ENCODE data around the gene SLK.

The SLK gene

DNA sequence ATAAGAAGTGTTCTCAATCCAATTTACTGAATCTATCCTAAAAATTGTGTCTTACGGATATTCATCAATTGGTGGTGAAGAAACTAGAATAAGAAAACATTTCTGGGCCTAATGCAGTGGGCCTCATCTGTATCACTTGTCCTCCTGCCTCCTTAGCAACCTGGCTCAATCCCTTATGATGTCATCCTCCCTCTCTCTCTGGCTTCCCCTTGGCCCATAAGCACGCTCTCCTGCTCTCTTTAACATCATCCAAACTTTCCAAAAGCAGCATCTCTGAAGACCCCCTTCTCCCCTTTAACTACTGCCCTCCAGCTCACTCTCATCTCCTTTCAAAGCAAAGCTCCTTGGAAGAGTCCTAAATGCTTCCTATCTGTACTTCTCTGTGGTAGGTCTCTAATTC, 44.3 kb upstream of the SLK start:
- H3K4me3 ChIP-seq (ENCODE audit: low read depth, low read length): no peak overlapping the region
- no peak for DNase-seq (ENCODE audit: low read depth)
- TF ChIP-seq, protein P1, sequence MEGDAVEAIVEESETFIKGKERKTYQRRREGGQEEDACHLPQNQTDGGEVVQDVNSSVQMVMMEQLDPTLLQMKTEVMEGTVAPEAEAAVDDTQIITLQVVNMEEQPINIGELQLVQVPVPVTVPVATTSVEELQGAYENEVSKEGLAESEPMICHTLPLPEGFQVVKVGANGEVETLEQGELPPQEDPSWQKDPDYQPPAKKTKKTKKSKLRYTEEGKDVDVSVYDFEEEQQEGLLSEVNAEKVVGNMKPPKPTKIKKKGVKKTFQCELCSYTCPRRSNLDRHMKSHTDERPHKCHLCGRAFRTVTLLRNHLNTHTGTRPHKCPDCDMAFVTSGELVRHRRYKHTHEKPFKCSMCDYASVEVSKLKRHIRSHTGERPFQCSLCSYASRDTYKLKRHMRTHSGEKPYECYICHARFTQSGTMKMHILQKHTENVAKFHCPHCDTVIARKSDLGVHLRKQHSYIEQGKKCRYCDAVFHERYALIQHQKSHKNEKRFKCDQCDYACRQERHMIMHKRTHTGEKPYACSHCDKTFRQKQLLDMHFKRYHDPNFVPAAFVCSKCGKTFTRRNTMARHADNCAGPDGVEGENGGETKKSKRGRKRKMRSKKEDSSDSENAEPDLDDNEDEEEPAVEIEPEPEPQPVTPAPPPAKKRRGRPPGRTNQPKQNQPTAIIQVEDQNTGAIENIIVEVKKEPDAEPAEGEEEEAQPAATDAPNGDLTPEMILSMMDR (IDR thresholded peaks at IDR 0.05; ENCODE audit: insufficient read depth, low read depth, low read length, missing control alignments): no peak

DNA sequence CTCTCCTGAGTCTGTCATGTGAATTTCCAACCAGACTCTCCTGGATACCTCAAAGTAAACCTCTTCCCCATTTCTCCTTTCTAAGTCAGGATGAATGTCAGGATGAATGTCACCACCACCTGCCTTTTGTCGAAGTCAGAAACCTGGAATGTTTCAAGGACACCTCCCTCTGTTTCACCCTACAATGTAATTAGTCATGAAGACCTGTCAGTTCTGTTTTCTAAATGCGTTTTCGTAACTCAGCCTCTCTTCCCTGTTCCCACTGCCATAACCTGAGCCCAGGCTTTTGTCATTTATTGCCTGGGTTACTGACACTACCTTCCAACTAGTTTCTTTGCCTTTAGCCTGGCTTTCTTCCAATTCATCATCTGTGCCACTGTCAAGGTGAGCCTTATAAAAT, 43.4 kb upstream of the SLK start:
- no peak for DNase-seq (ENCODE audit: low read depth)
- TF ChIP-seq, protein P1 (IDR thresholded peaks at IDR 0.05; ENCODE audit: insufficient read depth, low read depth, low read length, missing control alignments): no peak
- H3K4me3 ChIP-seq (ENCODE audit: low read depth, low read length): no peak overlapping the region

DNA sequence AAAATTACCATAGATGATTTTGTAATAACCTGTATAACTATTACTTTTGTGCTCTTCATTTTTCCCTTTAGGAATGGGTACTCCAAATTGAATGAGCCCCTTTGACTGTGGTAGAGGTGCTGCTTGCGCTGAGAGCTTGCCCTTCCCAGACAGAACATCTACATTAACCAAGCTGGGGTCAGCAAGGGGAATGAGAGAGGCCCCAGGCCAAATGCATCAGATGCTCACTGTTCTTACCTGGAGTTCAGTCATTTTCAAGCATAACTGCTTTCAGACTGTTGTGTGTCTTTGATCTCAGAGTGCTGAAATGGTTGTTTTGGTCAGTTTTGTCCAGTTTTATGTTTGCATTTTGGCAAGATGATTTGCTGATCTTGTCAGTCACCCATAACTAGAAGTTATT, 41.3 kb upstream of the SLK start:
- no peak for DNase-seq (ENCODE audit: low read depth)
- TF ChIP-seq, protein P1 (IDR thresholded peaks at IDR 0.05; ENCODE audit: insufficient read depth, low read depth, low read length, missing control alignments): no peak
- no peak overlapping the region for H3K4me3 ChIP-seq (ENCODE audit: low read depth, low read length)

DNA sequence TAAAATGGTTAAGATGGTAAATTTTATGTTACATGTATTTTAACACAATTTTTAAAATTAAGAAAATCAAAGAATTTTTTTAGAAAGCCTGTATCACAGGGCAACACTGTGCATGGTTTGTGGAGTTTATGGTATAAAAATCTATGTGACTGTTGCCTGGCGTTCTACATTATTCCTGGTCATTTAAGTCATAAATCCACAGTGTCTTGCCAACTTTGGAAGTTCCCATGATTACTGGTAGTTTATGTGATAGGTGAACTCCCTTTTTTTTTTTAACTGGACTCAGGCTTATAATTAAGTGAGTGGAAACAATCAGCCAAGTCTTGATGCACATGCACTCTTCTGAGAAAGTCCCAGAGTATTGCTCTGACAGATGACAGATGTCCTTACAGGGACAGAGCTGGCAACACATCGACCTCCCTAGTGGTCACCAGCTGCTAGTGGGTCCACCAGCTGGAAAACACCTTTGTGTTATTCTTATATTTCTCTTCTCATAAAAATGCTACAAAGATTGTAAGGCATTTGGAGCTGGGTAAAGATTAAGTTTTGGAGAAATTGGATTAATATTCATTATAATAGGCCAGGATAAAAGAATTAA, 40.1 kb upstream of the SLK start:
- no peak for DNase-seq (ENCODE audit: low read depth)
- H3K4me3 ChIP-seq (ENCODE audit: low read depth, low read length): no peak overlapping the region
- TF ChIP-seq, protein P1 (IDR thresholded peaks at IDR 0.05; ENCODE audit: insufficient read depth, low read depth, low read length, missing control alignments): peak; percentile 4

DNA sequence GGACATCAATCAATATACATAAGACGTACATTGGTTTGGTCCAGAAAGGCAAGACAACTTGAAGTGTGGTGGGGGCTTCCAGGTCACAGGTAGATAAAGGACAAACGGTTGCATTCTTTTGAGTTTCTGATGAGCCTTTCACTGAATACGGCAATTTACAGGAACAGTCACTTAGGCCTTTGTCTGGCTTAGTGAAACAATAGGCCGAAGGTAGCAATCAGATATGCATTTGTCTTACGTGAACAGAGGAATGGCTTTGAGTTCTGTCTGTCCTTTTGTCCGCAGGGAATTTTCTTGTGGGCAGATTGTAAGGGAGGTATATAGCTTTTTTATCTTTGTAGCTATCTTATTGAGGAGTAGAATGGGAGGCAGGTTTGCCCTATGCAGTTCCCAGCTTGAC, 38.2 kb upstream of the SLK start:
- TF ChIP-seq, protein P1 (IDR thresholded peaks at IDR 0.05; ENCODE audit: insufficient read depth, low read depth, low read length, missing control alignments): no peak
- H3K4me3 ChIP-seq (ENCODE audit: low read depth, low read length): no peak overlapping the region
- DNase-seq (ENCODE audit: low read depth): no peak

DNA sequence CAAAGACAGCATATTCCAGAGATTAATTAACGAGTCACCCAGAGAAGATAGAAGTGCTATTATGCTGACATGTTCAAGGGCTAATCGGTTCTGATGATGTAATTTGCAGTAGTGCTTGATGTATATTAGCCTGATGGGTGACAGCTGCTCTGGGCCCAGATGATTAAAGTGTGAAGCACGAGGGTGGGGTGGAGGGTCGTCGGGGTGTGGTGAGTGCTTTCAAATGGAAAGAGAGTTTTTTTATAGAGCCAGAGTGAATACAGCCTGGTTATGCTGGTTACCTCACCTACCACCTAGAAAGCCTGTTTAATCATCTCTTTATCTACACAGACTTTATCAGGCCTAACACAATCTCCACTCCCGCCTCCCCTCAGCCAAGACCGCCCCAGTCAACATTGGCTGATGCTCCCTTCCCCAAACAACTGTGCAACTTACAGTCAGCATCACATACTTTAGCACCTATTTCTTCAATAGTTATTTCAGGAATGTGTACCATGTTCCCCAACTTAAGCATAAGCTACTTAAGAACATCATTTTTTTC, 37.5 kb upstream of the SLK start:
- H3K4me3 ChIP-seq (ENCODE audit: low read depth, low read length): no peak overlapping the region
- DNase-seq (ENCODE audit: low read depth): no peak
- TF ChIP-seq, protein P1 (IDR thresholded peaks at IDR 0.05; ENCODE audit: insufficient read depth, low read depth, low read length, missing control alignments): no peak

DNA sequence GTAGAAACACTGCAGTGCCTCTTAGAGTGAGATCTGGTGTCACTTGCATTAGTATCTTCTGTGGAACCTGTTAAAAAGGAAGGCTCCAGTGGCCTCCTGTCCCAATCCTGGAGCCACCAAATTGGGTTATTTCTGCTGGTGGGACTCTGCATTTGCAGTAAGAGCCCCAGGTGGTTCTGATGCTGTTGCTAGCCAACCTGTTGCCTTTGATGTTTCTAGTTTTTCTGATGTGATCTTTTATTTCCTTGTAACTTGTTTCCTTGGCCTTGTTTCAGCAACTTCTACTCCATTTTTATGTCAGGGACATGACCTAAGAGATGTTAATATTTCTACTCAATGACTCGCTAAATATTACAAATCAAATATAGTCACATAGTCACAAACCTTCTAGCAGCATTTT, 36.5 kb upstream of the SLK start:
- no peak overlapping the region for H3K4me3 ChIP-seq (ENCODE audit: low read depth, low read length)
- DNase-seq (ENCODE audit: low read depth): no peak
- TF ChIP-seq, protein P1 (IDR thresholded peaks at IDR 0.05; ENCODE audit: insufficient read depth, low read depth, low read length, missing control alignments): no peak

All from GM12865 (cell line).